Neutrophil (primary cell): ENCODE data around the gene CHD1L.

ENCODE experiments used
- H3K27ac ChIP-seq: fragments of 200-600 bp; sonication (generic); 2 replicates; pipeline ENCODE4 v1.5.1; 2016; ENCODE audit warnings: mild to moderate bottlenecking, moderate library complexity
- H3K27me3 ChIP-seq: fragments of 200-600 bp; sonication (generic); 2 replicates; pipeline ENCODE4 v1.6.0; 2016; ENCODE audit warnings: mild to moderate bottlenecking
- H3K36me3 ChIP-seq: fragments of 200-600 bp; sonication (generic); 2 replicates; pipeline ENCODE4 v1.5.1; 2017
- H3K4me1 ChIP-seq, 2 experiments: fragments of 200-600 bp in 1 of 2; sonication (generic) in 1 of 2; 1 replicate in 1 of 2; 2 replicates in 1 of 2; pipeline versions ENCODE4 v1.5.1 to v1.6.1; 2013 to 2016; ENCODE audit warnings: low read depth in 1 of 2, low read length in 1 of 2, mild to moderate bottlenecking in 1 of 2, moderate library complexity in 1 of 2; ENCODE audit not compliant: control insufficient read depth in 1 of 2, insufficient read depth in 1 of 2
- H3K4me3 ChIP-seq, 2 experiments: fragments of 200-600 bp in 1 of 2; sonication (generic) in 1 of 2; 1 replicate in 1 of 2; 2 replicates in 1 of 2; pipeline ENCODE4 v1.5.1; 2013 to 2016; ENCODE audit warnings: low read depth in 1 of 2, low read length in 1 of 2, mild to moderate bottlenecking in 1 of 2, moderate library complexity in 1 of 2
- H3K9me3 ChIP-seq: fragments of 200-600 bp; sonication (generic); 2 replicates; pipeline ENCODE4 v1.5.1; 2016
- TF ChIP-seq, protein P1 (sequence below): fragments of 200-600 bp; sonication (generic); IDR thresholded peaks from 2 replicates; pipeline ENCODE4 v1.5.1; 2016; ENCODE audit warnings: antibody characterized with exemption

CHD1L gene

DNA sequence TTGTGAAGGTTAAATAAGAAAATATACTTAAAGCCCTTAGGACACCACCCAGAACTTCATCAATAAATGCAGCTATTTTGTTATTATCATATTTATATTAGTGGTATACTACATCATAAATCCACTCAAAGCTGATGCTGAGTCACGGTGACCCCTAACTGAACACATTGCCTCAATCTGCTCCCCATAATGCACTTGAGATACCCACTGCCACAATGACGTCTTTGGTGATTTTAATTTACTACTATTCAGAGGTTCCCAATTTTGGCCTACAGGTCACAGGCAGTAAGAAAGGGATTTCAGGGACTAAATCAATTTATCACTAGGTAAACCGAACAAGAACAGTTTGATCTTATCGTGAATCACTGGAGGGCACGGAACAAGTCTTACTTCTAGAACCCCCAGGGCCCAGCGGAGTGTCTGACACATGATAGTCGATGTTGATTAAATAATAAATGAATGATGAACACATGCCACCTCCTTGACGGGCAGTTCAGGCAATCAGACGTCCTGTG lies 493 bp upstream of the CHD1L start:
- Histone ChIP-seq H3K9me3 (no peaks in the 10 kb centered on the region), H3K27ac (peak overlapping the region; percentile 59), H3K27me3 (no peaks in the 10 kb centered on the region), H3K4me3 (peak overlapping the region; percentile 76 to 89), H3K36me3 (no peaks in the 10 kb centered on the region), H3K4me1 (peaks cover 19 to 21% of the 10 kb centered on the region in 2 experiments)
- TF ChIP-seq, protein P1, sequence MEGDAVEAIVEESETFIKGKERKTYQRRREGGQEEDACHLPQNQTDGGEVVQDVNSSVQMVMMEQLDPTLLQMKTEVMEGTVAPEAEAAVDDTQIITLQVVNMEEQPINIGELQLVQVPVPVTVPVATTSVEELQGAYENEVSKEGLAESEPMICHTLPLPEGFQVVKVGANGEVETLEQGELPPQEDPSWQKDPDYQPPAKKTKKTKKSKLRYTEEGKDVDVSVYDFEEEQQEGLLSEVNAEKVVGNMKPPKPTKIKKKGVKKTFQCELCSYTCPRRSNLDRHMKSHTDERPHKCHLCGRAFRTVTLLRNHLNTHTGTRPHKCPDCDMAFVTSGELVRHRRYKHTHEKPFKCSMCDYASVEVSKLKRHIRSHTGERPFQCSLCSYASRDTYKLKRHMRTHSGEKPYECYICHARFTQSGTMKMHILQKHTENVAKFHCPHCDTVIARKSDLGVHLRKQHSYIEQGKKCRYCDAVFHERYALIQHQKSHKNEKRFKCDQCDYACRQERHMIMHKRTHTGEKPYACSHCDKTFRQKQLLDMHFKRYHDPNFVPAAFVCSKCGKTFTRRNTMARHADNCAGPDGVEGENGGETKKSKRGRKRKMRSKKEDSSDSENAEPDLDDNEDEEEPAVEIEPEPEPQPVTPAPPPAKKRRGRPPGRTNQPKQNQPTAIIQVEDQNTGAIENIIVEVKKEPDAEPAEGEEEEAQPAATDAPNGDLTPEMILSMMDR = no peak

DNA sequence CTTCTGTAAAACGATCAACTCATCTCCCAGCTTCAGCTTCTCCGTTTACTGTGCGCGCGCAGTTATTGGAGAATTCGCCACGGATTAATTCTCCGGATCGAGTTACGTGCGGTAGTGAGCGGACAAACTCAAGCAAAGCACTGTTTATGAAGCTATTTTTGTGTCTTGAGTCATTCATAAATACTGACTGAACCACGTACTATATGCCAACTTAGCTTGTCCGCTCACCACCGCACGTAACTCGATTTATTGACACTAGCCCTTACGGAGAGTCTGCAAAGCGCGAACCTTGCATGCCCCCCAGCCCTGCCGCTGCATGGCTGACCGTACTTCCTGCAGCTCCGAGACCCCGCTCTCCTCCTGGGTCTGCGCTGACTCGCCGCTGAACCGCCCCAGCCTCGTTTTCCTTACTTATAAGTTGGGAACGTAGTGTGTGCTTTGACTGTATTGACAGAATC lies 773 bp downstream of the CHD1L start:
- Histone ChIP-seq H3K4me3 (peak overlapping the region; percentile 76 to 89), H3K27me3 (no peaks in the 10 kb centered on the region), H3K36me3 (no peaks in the 10 kb centered on the region), H3K4me1 (peaks cover 28 to 30% of the 10 kb centered on the region in 2 experiments), H3K27ac (peak overlapping the region; percentile 59), H3K9me3 (no peaks in the 10 kb centered on the region)
- TF ChIP-seq, protein P1 = no peak

DNA sequence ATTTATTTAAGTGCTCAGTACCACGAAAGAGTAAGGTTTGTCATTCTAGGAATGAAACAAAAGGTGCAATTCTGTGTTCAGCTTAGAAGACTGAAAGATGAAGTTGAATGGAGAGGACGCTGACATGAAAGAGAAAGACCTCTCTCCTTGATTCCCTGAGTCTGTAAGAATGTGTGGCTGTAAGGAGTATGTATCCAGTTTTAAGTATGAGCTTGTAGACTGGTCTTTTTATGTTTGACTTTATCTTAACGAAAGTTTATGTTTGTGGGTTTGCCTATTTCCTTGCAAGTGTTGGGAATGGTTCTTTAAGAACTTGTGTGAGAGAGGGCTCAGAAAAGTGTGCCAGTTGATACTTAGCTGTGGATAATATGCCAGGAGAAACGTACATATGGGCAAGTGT lies 1.4 kb downstream of the CHD1L start:
- peaks cover 28 to 30% of the 10 kb centered on the region in 2 experiments for H3K4me1 ChIP-seq
- no peaks in the 10 kb centered on the region for H3K36me3 ChIP-seq
- no peaks in the 10 kb centered on the region for H3K27me3 ChIP-seq
- peak overlapping the region; percentile 76 to 89 for H3K4me3 ChIP-seq
- no peaks in the 10 kb centered on the region for H3K9me3 ChIP-seq
- no peak overlapping the region for H3K27ac ChIP-seq
- TF ChIP-seq, protein P1 = no peak

DNA sequence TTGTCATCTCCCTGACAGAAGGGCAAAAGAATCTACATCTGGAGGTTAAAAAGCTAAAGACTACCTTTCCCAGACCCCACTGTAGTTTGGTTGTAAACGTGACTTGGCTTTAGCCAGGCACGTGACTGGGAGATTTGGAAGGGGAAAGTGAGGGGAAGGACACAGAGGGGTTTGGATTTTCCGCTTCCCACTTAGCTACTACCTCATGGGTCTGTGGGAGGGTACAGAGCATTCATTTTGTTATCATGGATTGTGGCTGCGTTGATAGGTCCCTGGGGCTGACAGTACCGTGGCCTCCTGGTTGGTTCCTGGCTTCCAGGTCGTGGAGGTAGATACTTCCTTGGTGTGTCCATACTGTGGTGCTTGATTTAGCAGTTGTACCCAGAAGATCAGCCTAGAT lies 2.6 kb downstream of the CHD1L start:
- H3K4me1 ChIP-seq = peaks cover 28 to 30% of the 10 kb centered on the region in 2 experiments
- no peaks in the 10 kb centered on the region for H3K27me3 ChIP-seq
- no peak overlapping the region for H3K27ac ChIP-seq
- no peaks in the 10 kb centered on the region for H3K9me3 ChIP-seq
- TF ChIP-seq, protein P1 = no peak
- no peak overlapping the region for H3K4me3 ChIP-seq
- no peaks in the 10 kb centered on the region for H3K36me3 ChIP-seq

DNA sequence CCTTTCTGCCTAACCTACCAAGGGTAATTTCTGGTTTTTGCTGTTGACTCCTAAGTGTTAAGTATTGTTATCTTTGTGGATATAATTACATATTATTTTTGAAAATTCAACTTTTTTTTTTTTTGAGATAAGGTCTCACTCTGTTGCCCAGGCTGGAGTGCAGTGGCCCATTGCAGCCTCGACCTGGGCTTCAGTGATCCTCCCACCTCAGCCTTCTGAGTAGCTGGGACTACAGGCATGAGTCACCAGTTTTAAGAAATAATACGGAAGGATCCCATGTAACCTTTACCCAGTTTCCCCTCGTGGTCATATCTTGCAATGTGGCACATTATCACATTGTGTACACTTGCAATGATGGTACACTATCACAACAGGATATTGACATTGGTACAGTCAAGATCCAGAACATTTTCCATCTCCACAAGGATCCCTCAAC lies 3.1 kb downstream of the CHD1L start:
- Histone ChIP-seq H3K9me3 (no peaks in the 10 kb centered on the region), H3K27ac (no peak overlapping the region), H3K4me1 (peaks cover 28 to 30% of the 10 kb centered on the region in 2 experiments), H3K4me3 (no peak overlapping the region), H3K27me3 (no peaks in the 10 kb centered on the region), H3K36me3 (no peaks in the 10 kb centered on the region)
- TF ChIP-seq, protein P1 = no peak
